ENCODE measurements around the gene PHF13. TPM values are rescaled to one million over a fixed set of nuclear protein-coding genes. Genes with fewer than 3 reads are reported as not detected.

PHF13 gene
- total and polyA plus RNA-seq, 9 of the 15 experiments (the other 6 are each of a cell fraction or from before 2014, with no cell fraction given) = 1.8 to 36.1 (median 11.7) TPM

GRCh38 chr1:6658359-6659060, 45.0 kb downstream of the PHF13 start:
- Histone ChIP-seq H3K79me2 (ENCODE audit: control insufficient read depth, insufficient read depth, low read length) (peaks cover 8% of the 10 kb centered on the region; the same call in 2 of the 3 replicates), H3K4me2 (ENCODE audit: insufficient read depth, low read length) (no peak overlapping the region), H3K27me3 (ENCODE audit: control insufficient read depth in 2 of 2, insufficient read depth in 2 of 2, low read length in 2 of 2) (no peaks in the 10 kb centered on the region), H2AFZ (ENCODE audit: low read depth, low read length) (no peak overlapping the region), H3K27ac (ENCODE audit: extremely low read depth, low read depth, low read length) (no peak overlapping the region), H3K4me3 (no peak overlapping the region), H3K36me3 (ENCODE audit: control insufficient read depth, insufficient read depth, low read length) (peaks cover 71% of the 10 kb centered on the region), H3K9ac (ENCODE audit: insufficient read depth in 1 of 2, low read depth in 2 of 2, low read length in 2 of 2) (no peak overlapping the region), H4K20me1 (replicated peaks; ENCODE audit: control insufficient read depth, insufficient read depth, low read length) (no peaks in the 10 kb centered on the region), H3K4me1 (replicated peaks in 1 of 2; ENCODE audit: control insufficient read depth in 2 of 2, insufficient read depth in 2 of 2, low read length in 2 of 2) (no peaks in the 10 kb centered on the region), H3K9me3 (replicated peaks; ENCODE audit: control insufficient read depth, insufficient read depth, low read depth, low read length) (no peaks in the 10 kb centered on the region), H3K9me1 (ENCODE audit: control insufficient read depth, insufficient read depth, low read length) (no peaks in the 10 kb centered on the region)
- DNase-seq (ENCODE audit: extremely low read depth in 1 of 4, low spot score in 3 of 4) (no peak), FAIRE-seq (no peak), ATAC-seq (no peak)
- no TSS peak for BruUV-seq (replicated peaks)
- ChIA-PET CTCF (ENCODE audit: low intra/inter-chr PET ratio) (no interaction called here), POLR2A (interaction anchor here (0.6 kb wide), 2 partner anchors 11 to 12 kb away, joined by 3 read pairs; no protein-coding TSS in a partner anchor)
- TF ChIP-seq THRB (CRISPR knock-in tag; conservative IDR thresholded peaks at IDR 0.05) (no peak), MTF1 (CRISPR knock-in tag; IDR thresholded peaks at IDR 0.05; ENCODE audit: borderline replicate concordance) (no peak), AFF1 (IDR thresholded peaks at IDR 0.05; ENCODE audit: low read depth in 1 of 2, partially characterized antibody in 2 of 2) (no peak), SPI1 (IDR thresholded peaks at IDR 0.05; ENCODE audit: borderline replicate concordance, low read depth, low read length) (no peak), PREB (CRISPR knock-in tag; IDR thresholded peaks at IDR 0.05) (no peak), GTF2F1 (IDR thresholded peaks at IDR 0.05; ENCODE audit: low read depth, low read length) (no peak), NKRF (IDR thresholded peaks at IDR 0.05; ENCODE audit: borderline replicate concordance) (no peak), ZBTB12 (CRISPR knock-in tag; IDR thresholded peaks at IDR 0.05) (no peak), ZKSCAN3 (CRISPR knock-in tag; IDR thresholded peaks at IDR 0.05) (no peak), ZNF507 (tag; conservative IDR thresholded peaks at IDR 0.05) (no peak), MAFG (tag; conservative IDR thresholded peaks at IDR 0.05) (no peak)
- in situ Hi-C loops (cut with MboI) (no loop called here), intact Hi-C loops (cut with micrococcal nuclease) (loop anchor here (2.0 kb wide), 1 partner anchor 70 kb away; no protein-coding TSS in a partner anchor)
- WGBS (ENCODE audit: insufficient coverage, low coverage, missing lambda C conversion rate) = 89% methylated on average over 5 of the region's 5 CpGs

Measured in K562 (cell line).